Esophagus squamous epithelium (tissue), 5 donors: ENCODE results near the gene TTC16. TPM values are rescaled to one million over a fixed set of nuclear protein-coding genes. Genes with fewer than 3 reads are reported as not detected.

Source experiments
- DNase-seq: peaks from one replicate; lab custom pipeline; 2025; lab: John Stamatoyannopoulos, UW
- H3K27ac ChIP-seq, 4 donors: fragments of 200-600 bp; sonication (generic); one replicate each; pipeline ENCODE4 v1.5.1; 2016 to 2019; ENCODE audit warnings: mild to moderate bottlenecking in 1 of 4
- H3K27me3 ChIP-seq, 4 donors: fragments of 200-600 bp; sonication (generic); 1 replicate in 3 of 4; 2 replicates in 1 of 4; pipeline versions ENCODE4 v1.5.1 to v1.6.0; 2017 to 2021; ENCODE audit warnings: antibody characterized with exemption in 1 of 4
- H3K36me3 ChIP-seq, 3 donors: fragments of 200-600 bp; sonication (generic); one replicate each; pipeline ENCODE4 v1.5.1; 2016 to 2019
- H3K4me1 ChIP-seq, 3 donors: fragments of 200-600 bp; sonication (generic); one replicate each; pipeline ENCODE4 v1.5.1; 2017 to 2019
- H3K4me3 ChIP-seq, 4 donors: fragments of 200-600 bp; sonication (generic); 1 replicate in 3 of 4; 2 replicates in 1 of 4; pipeline ENCODE4 v1.5.1; 2016 to 2019; ENCODE audit warnings: mild to moderate bottlenecking in 2 of 4, moderate library complexity in 1 of 4
- H3K9me3 ChIP-seq, 3 donors: fragments of 200-600 bp; sonication (generic); one replicate each; pipeline ENCODE4 v1.5.1; 2016 to 2019
- POLR2A ChIP-seq, 4 donors: fragments of 450-650 bp; IDR thresholded peaks; one replicate each; pipeline ENCODE4 v1.6.1; 2017; ENCODE audit warnings: antibody characterized with exemption in 4 of 4, mild to moderate bottlenecking in 4 of 4, moderate library complexity in 3 of 4
- WGBS, 2 donors: methylation state at CpG; one replicate each; pipeline ENCODE4 v1.1.5; 2018; 5-methylcytosine and 5-hydroxymethylcytosine counted together
- intact Hi-C: fragments of 100-400 bp; cut with DNase I; formaldehyde crosslinking; loops from one replicate; pipeline ENCODE4 v1.15.0; 2022
- total RNA-seq, 4 donors: library from RNA; depleted of rRNA; stranded (reverse); fragments of >200 nt; gene quantifications; one replicate each; pipeline ENCODE4 v1.1.0, GENCODE V29; 2016
- TF ChIP-seq, protein P1 (sequence below), 6 experiments: fragments of 450-650 bp in 4 of 6; fragments of 200-600 bp in 2 of 6; sonication (generic) in 2 of 6; IDR thresholded peaks; one replicate each; pipeline ENCODE4 v1.5.1; 2016 to 2019; ENCODE audit warnings: antibody characterized with exemption in 6 of 6, mild to moderate bottlenecking in 4 of 6, moderate library complexity in 4 of 6
- donor health status: DM: yes; HTN: yes; CAD: no.

TTC16 gene
- total RNA-seq, 4 donors from 2014 or later = under 0.01 to 0.23 TPM; not detected in 2

DNA sequence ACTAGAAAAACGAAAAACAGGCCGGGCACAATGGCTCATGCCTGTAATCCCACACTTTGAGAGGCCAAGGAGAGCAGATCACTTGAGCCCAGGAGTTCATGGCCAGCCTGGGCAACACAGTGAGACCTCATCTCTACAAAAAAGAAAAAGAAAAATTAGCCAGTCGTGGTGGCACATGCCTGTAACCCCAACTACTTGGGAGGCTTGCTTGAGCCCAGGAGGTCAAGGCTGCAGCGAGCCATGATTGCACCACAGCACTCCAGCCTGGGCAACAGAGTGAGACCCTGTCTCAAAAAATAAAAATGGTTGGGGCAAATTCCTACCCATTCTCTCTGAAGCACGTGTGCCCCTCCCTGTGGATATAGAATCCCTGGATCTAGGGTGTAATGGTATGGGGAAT, 17.5 kb upstream of the TTC16 start:
- intact Hi-C loops = no loop called here
- peak overlapping the region in 2 of 4 donors; percentile 75 to 86 for H3K27ac ChIP-seq
- no peak for DNase-seq
- 92 to 95% methylated on average over 5 of the region's 5 CpGs for WGBS, 2 donors
- H3K36me3 ChIP-seq = no peaks in the 10 kb centered on the region
- TF ChIP-seq, protein P1, sequence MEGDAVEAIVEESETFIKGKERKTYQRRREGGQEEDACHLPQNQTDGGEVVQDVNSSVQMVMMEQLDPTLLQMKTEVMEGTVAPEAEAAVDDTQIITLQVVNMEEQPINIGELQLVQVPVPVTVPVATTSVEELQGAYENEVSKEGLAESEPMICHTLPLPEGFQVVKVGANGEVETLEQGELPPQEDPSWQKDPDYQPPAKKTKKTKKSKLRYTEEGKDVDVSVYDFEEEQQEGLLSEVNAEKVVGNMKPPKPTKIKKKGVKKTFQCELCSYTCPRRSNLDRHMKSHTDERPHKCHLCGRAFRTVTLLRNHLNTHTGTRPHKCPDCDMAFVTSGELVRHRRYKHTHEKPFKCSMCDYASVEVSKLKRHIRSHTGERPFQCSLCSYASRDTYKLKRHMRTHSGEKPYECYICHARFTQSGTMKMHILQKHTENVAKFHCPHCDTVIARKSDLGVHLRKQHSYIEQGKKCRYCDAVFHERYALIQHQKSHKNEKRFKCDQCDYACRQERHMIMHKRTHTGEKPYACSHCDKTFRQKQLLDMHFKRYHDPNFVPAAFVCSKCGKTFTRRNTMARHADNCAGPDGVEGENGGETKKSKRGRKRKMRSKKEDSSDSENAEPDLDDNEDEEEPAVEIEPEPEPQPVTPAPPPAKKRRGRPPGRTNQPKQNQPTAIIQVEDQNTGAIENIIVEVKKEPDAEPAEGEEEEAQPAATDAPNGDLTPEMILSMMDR (IDR thresholded peaks at IDR 0.05) = no peak
- TF ChIP-seq POLR2A (IDR thresholded peaks at IDR 0.05) = no peak
- no peaks in the 10 kb centered on the region for H3K27me3 ChIP-seq
- peaks cover 0 to 21% (median 9%) of the 10 kb centered on the region in 3 donors for H3K4me1 ChIP-seq
- no peaks in the 10 kb centered on the region for H3K9me3 ChIP-seq
- no peak overlapping the region for H3K4me3 ChIP-seq

- Histone ChIP-seq H3K36me3 (no peaks in the 10 kb centered on the region), H3K4me1 (peaks cover 0 to 21% (median 9%) of the 10 kb centered on the region in 3 donors), H3K9me3 (no peaks in the 10 kb centered on the region), H3K4me3 (peak overlapping the region in 3 of 4 donors; percentile 25 to 57 (median 39)), H3K27ac (peak overlapping the region; percentile 75 to 89 (median 84)), H3K27me3 (no peaks in the 10 kb centered on the region)
- peak; percentile 84 for DNase-seq
- TF ChIP-seq POLR2A (IDR thresholded peaks at IDR 0.05) = peak in 3 of 4 donors; percentile 17 to 53 (median 41)
- TF ChIP-seq, protein P1 (IDR thresholded peaks at IDR 0.05) = peak in 3 of 6 experiments; percentile 26 to 41 (median 32)
- 21 to 23% methylated on average over 8 to 9 of the region's 41 CpGs for WGBS, 2 donors
- intact Hi-C loops = no loop called here
Observed at GRCh38 chr9:127698985-127699670, 16.8 kb upstream of the TTC16 start.

GRCh38 chr9:127700140-127700539, 15.7 kb upstream of the TTC16 start:
- no peaks in the 10 kb centered on the region for H3K9me3 ChIP-seq
- H3K27me3 ChIP-seq = no peaks in the 10 kb centered on the region
- H3K4me3 ChIP-seq = no peak overlapping the region
- H3K27ac ChIP-seq = peak overlapping the region in 2 of 4 donors; percentile 75 to 86
- intact Hi-C loops = no loop called here
- TF ChIP-seq, protein P1 (IDR thresholded peaks at IDR 0.05) = no peak
- TF ChIP-seq POLR2A (IDR thresholded peaks at IDR 0.05) = no peak
- H3K36me3 ChIP-seq = no peaks in the 10 kb centered on the region
- peaks cover 0 to 21% (median 9%) of the 10 kb centered on the region in 3 donors for H3K4me1 ChIP-seq
- 93 to 100% methylated on average over 2 of the region's 2 CpGs for WGBS, 2 donors
- no peak for DNase-seq

GRCh38 chr9:127700594-127701255, 15.2 kb upstream of the TTC16 start:
- no peak for TF ChIP-seq POLR2A (IDR thresholded peaks at IDR 0.05)
- TF ChIP-seq, protein P1 (IDR thresholded peaks at IDR 0.05) = no peak

More at GRCh38 chr9:127700594-127701255, 15.2 kb upstream of the TTC16 start:
- intact Hi-C loops = no loop called here
- Histone ChIP-seq H3K9me3 (no peaks in the 10 kb centered on the region), H3K27ac (no peak overlapping the region), H3K4me1 (peaks cover 0 to 21% (median 9%) of the 10 kb centered on the region in 3 donors), H3K27me3 (no peaks in the 10 kb centered on the region), H3K36me3 (no peaks in the 10 kb centered on the region), H3K4me3 (no peak overlapping the region)
- DNase-seq = no peak
- 80 to 81% methylated on average over 5 of the region's 5 CpGs for WGBS, 2 donors
